Liver (tissue), 3 donors: Measurements from ENCODE around the gene TRIO.

Experiments used
- CTCF ChIP-seq: fragments of 150-350 bp; IDR thresholded peaks from 2 replicates; pipeline ENCODE4 v1.5.1; 2017; ENCODE audit warnings: improper control_type of control experiment, low read depth, low read length; ENCODE audit not compliant: missing input control
- EGR1 ChIP-seq, 2 donors: IDR thresholded peaks; 2 replicates each; pipeline ENCODE4 v1.6.1; 2016 to 2018; ENCODE audit warnings: antibody characterized with exemption in 2 of 2, low read depth in 2 of 2
- FOXA1 ChIP-seq: IDR thresholded peaks from 2 replicates; pipeline ENCODE4 v1.6.1; 2016; ENCODE audit warnings: antibody characterized with exemption
- GABPA ChIP-seq, 2 donors: IDR thresholded peaks in 1 of 2; conservative IDR thresholded peaks in 1 of 2; 2 replicates each; pipeline ENCODE4 v1.6.1; 2016; ENCODE audit warnings: antibody characterized with exemption in 2 of 2, mild to moderate bottlenecking in 1 of 2, moderate library complexity in 1 of 2
- JUND ChIP-seq, 2 donors: IDR thresholded peaks; 2 replicates each; pipeline ENCODE4 v1.6.1; 2016; ENCODE audit warnings: antibody characterized with exemption in 2 of 2
- RAD21 ChIP-seq, 2 donors: IDR thresholded peaks; 2 replicates each; pipeline ENCODE4 v1.6.1; 2016; ENCODE audit warnings: antibody characterized with exemption in 2 of 2, mild to moderate bottlenecking in 2 of 2
- REST ChIP-seq: IDR thresholded peaks from 2 replicates; pipeline ENCODE4 v1.6.1; 2016; ENCODE audit warnings: antibody characterized with exemption, mild to moderate bottlenecking
- SP1 ChIP-seq: IDR thresholded peaks from 2 replicates; pipeline ENCODE4 v1.6.1; 2018; ENCODE audit warnings: antibody characterized with exemption, mild to moderate bottlenecking
- TAF1 ChIP-seq: conservative IDR thresholded peaks from 2 replicates; pipeline ENCODE4 v1.6.1; 2016; ENCODE audit warnings: antibody characterized with exemption, mild to moderate bottlenecking
- YY1 ChIP-seq: IDR thresholded peaks from 2 replicates; pipeline ENCODE4 v1.6.1; 2016; ENCODE audit warnings: antibody characterized with exemption, mild to moderate bottlenecking
- ZBTB33 ChIP-seq: IDR thresholded peaks from 2 replicates; pipeline ENCODE4 v1.6.1; 2016; ENCODE audit warnings: antibody characterized with exemption
- TF ChIP-seq, protein P1 (sequence below): IDR thresholded peaks from 2 replicates; pipeline ENCODE4 v1.6.1; 2016; ENCODE audit warnings: antibody characterized with exemption
- donor health status: healthy.
- donor health status: healthy.

GRCh38 chr5:14297697-14298096 lies 154.6 kb downstream of the TRIO start:
- no peak for TF ChIP-seq REST
- TF ChIP-seq EGR1 (IDR thresholded peaks at IDR 0.05; ENCODE audit: low read depth in 2 of 2), result no peak
- no peak for TF ChIP-seq CTCF
- no peak for TF ChIP-seq SP1
- TF ChIP-seq YY1, result no peak
- TF ChIP-seq, protein P1, sequence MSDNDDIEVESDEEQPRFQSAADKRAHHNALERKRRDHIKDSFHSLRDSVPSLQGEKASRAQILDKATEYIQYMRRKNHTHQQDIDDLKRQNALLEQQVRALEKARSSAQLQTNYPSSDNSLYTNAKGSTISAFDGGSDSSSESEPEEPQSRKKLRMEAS, result no peak
- no peak for TF ChIP-seq TAF1
- no peak for TF ChIP-seq JUND (IDR thresholded peaks at IDR 0.05)
- TF ChIP-seq GABPA (IDR thresholded peaks at IDR 0.05 in 1 of 2, conservative IDR thresholded peaks at IDR 0.05 in 1 of 2), result no peak
- TF ChIP-seq FOXA1, result no peak
- no peak for TF ChIP-seq RAD21 (IDR thresholded peaks at IDR 0.05)
- no peak for TF ChIP-seq ZBTB33
